NCI-H2196 treated with DMSO at 0.1 percent for 48 hours (cell line): ENCODE measurements around the gene GADL1.

Experiments used
- DNase-seq: peaks from one replicate; lab custom pipeline; 2025; ENCODE audit not compliant: unreplicated experiment; lab: John Stamatoyannopoulos, UW

The GADL1 gene

GRCh38 chr3:30878862-30879261 is 15.6 kb downstream of the GADL1 start:
- DNase-seq = no peak

- DNase-seq = no peak
Observed at GRCh38 chr3:30875505-30875904, 19.0 kb downstream of the GADL1 start.

GRCh38 chr3:30873671-30874070 is 20.8 kb downstream of the GADL1 start:
- no peak for DNase-seq

GRCh38 chr3:30872879-30873278 is 21.6 kb downstream of the GADL1 start:
- DNase-seq = no peak

- DNase-seq = no peak
Observed at GRCh38 chr3:30871720-30872119, 22.7 kb downstream of the GADL1 start.

- DNase-seq = no peak
Observed at GRCh38 chr3:30864836-30865235, 29.6 kb downstream of the GADL1 start.

GRCh38 chr3:30864132-30864531 is 30.3 kb downstream of the GADL1 start:
- DNase-seq = no peak

GRCh38 chr3:30862004-30862403 is 32.5 kb downstream of the GADL1 start:
- DNase-seq = no peak

GRCh38 chr3:30858894-30859389 is 35.5 kb downstream of the GADL1 start:
- DNase-seq = no peak

GRCh38 chr3:30855400-30856292 is 38.8 kb downstream of the GADL1 start:
- DNase-seq = no peak

GRCh38 chr3:30852833-30853232 is 41.6 kb downstream of the GADL1 start:
- DNase-seq = no peak

- DNase-seq = no peak
Observed at GRCh38 chr3:30848087-30848779, 46.2 kb downstream of the GADL1 start.

GRCh38 chr3:30847592-30847991 is 46.9 kb downstream of the GADL1 start:
- no peak for DNase-seq

GRCh38 chr3:30845606-30846005 is 48.9 kb downstream of the GADL1 start:
- no peak for DNase-seq

- DNase-seq = no peak
Observed at GRCh38 chr3:30843877-30844276, 50.6 kb downstream of the GADL1 start.

GRCh38 chr3:30836141-30836540 is 58.3 kb downstream of the GADL1 start:
- DNase-seq = no peak

- no peak for DNase-seq
Observed at GRCh38 chr3:30835667-30836066, 58.8 kb downstream of the GADL1 start.

GRCh38 chr3:30832961-30833575 is 61.4 kb downstream of the GADL1 start:
- no peak for DNase-seq

GRCh38 chr3:30827080-30827479 is 67.4 kb downstream of the GADL1 start:
- no peak for DNase-seq

- no peak for DNase-seq
Observed at GRCh38 chr3:30826531-30826942, 67.9 kb downstream of the GADL1 start.

- no peak for DNase-seq
Observed at GRCh38 chr3:30819067-30819798, 75.2 kb downstream of the GADL1 start.
